Loucy (cell line): ENCODE results near the gene TIMM22.

ENCODE experiments used
- EZH2phosphoT487 ChIP-seq: fragments of 200-600 bp; IDR thresholded peaks from 2 replicates; pipeline ENCODE4 v1.6.1; 2018; ENCODE audit warnings: antibody characterized with exemption, mild to moderate bottlenecking, moderate library complexity, borderline replicate concordance
- TF ChIP-seq, protein P1 (sequence below): fragments of 200-600 bp; sonication (generic); conservative IDR thresholded peaks from 2 replicates; pipeline ENCODE4 v1.5.1; 2014; ENCODE audit warnings: mild to moderate bottlenecking, antibody characterized with exemption, low read length

DNA sequence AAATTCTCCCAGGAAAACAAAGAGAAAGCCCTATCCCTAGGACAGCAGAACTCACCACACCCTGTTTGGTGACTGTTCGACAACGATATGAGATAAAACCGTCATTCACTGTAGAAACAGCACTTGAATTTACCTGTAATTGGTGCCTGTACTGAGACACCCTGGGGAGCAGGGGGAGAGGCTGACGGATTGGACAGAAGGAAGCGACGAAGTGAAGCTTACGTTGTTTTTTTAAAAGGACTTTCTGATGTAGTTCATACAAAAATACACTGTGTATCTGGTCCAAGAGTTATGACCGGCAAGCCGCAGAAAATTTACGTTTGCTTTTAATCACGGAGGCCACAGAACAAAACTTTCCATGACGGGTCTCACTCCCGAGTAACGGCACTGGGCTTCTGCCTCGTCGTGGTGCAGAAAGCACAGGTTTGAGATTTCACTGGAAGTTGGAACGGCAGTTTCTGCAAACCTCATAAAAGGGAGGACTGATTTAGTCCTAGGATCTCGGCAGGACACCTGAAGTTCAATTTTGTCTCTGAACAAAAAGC lies 27.0 kb upstream of the TIMM22 start:
- TF ChIP-seq, protein P1, sequence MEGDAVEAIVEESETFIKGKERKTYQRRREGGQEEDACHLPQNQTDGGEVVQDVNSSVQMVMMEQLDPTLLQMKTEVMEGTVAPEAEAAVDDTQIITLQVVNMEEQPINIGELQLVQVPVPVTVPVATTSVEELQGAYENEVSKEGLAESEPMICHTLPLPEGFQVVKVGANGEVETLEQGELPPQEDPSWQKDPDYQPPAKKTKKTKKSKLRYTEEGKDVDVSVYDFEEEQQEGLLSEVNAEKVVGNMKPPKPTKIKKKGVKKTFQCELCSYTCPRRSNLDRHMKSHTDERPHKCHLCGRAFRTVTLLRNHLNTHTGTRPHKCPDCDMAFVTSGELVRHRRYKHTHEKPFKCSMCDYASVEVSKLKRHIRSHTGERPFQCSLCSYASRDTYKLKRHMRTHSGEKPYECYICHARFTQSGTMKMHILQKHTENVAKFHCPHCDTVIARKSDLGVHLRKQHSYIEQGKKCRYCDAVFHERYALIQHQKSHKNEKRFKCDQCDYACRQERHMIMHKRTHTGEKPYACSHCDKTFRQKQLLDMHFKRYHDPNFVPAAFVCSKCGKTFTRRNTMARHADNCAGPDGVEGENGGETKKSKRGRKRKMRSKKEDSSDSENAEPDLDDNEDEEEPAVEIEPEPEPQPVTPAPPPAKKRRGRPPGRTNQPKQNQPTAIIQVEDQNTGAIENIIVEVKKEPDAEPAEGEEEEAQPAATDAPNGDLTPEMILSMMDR = no peak
- no peak for TF ChIP-seq EZH2phosphoT487
